GM19455 (cell line): ENCODE results near the gene ABCA7.

Experiments
- ATAC-seq: cut with Tn5 transposase; IDR thresholded peaks from one replicate; pipeline ENCODE4 v1.9.1; 2021; ENCODE audit not compliant: unreplicated experiment

ABCA7 gene

GRCh38 chr19:1039646-1040475, at the start of gene ABCA7:
Gene ABCA7 (plus strand): TSS chr19:1040107. CDS start chr19:1041362, 1,255 bp downstream.
- ATAC-seq: peak; percentile 70

- no peak for ATAC-seq
These were observed 49.8 kb upstream of the ABCA7 start for GRCh38 chr19:990119-990571.

- ATAC-seq: no peak
These were observed 49.2 kb upstream of the ABCA7 start for GRCh38 chr19:990746-991145.

- no peak for ATAC-seq
These were observed 48.6 kb upstream of the ABCA7 start for GRCh38 chr19:991174-991931.

GRCh38 chr19:991932-992669, 47.8 kb upstream of the ABCA7 start:
- ATAC-seq: no peak

- ATAC-seq: no peak
These were observed 47.2 kb upstream of the ABCA7 start for GRCh38 chr19:992670-993055.

- ATAC-seq: no peak
These were observed 46.5 kb upstream of the ABCA7 start for GRCh38 chr19:993361-993830.

- ATAC-seq: no peak
These were observed 46.0 kb upstream of the ABCA7 start for GRCh38 chr19:993831-994393.

- ATAC-seq: no peak
These were observed 45.4 kb upstream of the ABCA7 start for GRCh38 chr19:994516-994915.

GRCh38 chr19:995051-995827, 44.7 kb upstream of the ABCA7 start:
- no peak for ATAC-seq

- ATAC-seq: no peak
These were observed 43.7 kb upstream of the ABCA7 start for GRCh38 chr19:996051-996838.

- ATAC-seq: no peak
These were observed 41.8 kb upstream of the ABCA7 start for GRCh38 chr19:998064-998463.

- ATAC-seq: no peak
These were observed 40.6 kb upstream of the ABCA7 start for GRCh38 chr19:999379-999719.

GRCh38 chr19:1000095-1000494, 39.8 kb upstream of the ABCA7 start, which contains the start of gene GRIN3B:
Gene GRIN3B (plus strand): TSS chr19:1000419. CDS start chr19:1000438, 19 bp downstream.
- no peak for ATAC-seq

- no peak for ATAC-seq
These were observed 39.0 kb upstream of the ABCA7 start for GRCh38 chr19:1000591-1001537.

- ATAC-seq: no peak
These were observed 38.3 kb upstream of the ABCA7 start for GRCh38 chr19:1001538-1002166.

- no peak for ATAC-seq
These were observed 37.3 kb upstream of the ABCA7 start for GRCh38 chr19:1002600-1002999.

GRCh38 chr19:1003283-1003682, 36.6 kb upstream of the ABCA7 start:
- no peak for ATAC-seq
